Stomach (tissue), 9 donors: ENCODE results near the gene PLEKHG2. TPM values are rescaled to one million over a fixed set of nuclear protein-coding genes. Genes with fewer than 3 reads are reported as not detected.
A peak's percentile ranks its signal among the peaks of the same experiment; 100 is the strongest.
"Not testable (repeated sequence)": the region's sequence is repeated elsewhere in the genome, so short reads cannot be mapped to it uniquely, and the experiment has no call there.

ENCODE experiments used
- DNase-seq, 2 donors: peaks; one replicate each; pipeline versions ENCODE4 v3.0.0 to v3.0.0-alpha.2; 2013 to 2019
- H3K27ac ChIP-seq, 5 donors: fragments of 200-600 bp in 4 of 5; sonication (generic) in 4 of 5; one replicate each; pipeline ENCODE4 v1.5.1; 2013 to 2019; ENCODE audit warnings: mild to moderate bottlenecking in 1 of 5, moderate library complexity in 1 of 5
- H3K27me3 ChIP-seq, 3 donors: fragments of 200-600 bp; sonication (generic); one replicate each; pipeline ENCODE4 v1.5.1; 2017 to 2019; ENCODE audit warnings: mixed run types in 1 of 3
- H3K36me3 ChIP-seq, 4 donors: fragments of 200-600 bp; sonication (generic); 1 replicate in 3 of 4; 2 replicates in 1 of 4; pipeline ENCODE4 v1.5.1; 2016 to 2019
- H3K4me1 ChIP-seq, 4 donors: fragments of 200-600 bp; sonication (generic); one replicate each; pipeline ENCODE4 v1.5.1; 2016 to 2019
- H3K4me3 ChIP-seq, 4 donors: fragments of 200-600 bp; sonication (generic) in 3 of 4; one replicate each; pipeline ENCODE4 v1.5.1; 2016 to 2019; ENCODE audit warnings: mild to moderate bottlenecking in 1 of 4
- H3K9me3 ChIP-seq, 4 donors: fragments of 200-600 bp; sonication (generic); one replicate each; pipeline ENCODE4 v1.5.1; 2016 to 2019
- EP300 ChIP-seq: sonication (generic); formaldehyde crosslinking; IDR thresholded peaks from one replicate; pipeline ENCODE4 v1.6.1; 2017; ENCODE audit warnings: antibody characterized with exemption
- POLR2A ChIP-seq, 4 donors: fragments of 450-650 bp; IDR thresholded peaks; one replicate each; pipeline ENCODE4 v1.6.1; 2016; ENCODE audit warnings: antibody characterized with exemption in 4 of 4, control low read depth in 2 of 4, mild to moderate bottlenecking in 1 of 4, moderate library complexity in 1 of 4
- POLR2AphosphoS5 ChIP-seq, 3 donors: sonication (generic); formaldehyde crosslinking; IDR thresholded peaks; one replicate each; pipeline ENCODE4 v1.6.1; 2016; ENCODE audit warnings: antibody characterized with exemption in 3 of 3
- WGBS, 5 donors: extraction: QIAGEN DNeasy Blood & Tissue Kit in 3 of 5; methylation state at CpG; one replicate each; pipeline versions ENCODE4 v1.1.5 to v1.1.7; 2013 to 2018; 5-methylcytosine and 5-hydroxymethylcytosine counted together
- intact Hi-C: fragments of 100-400 bp; cut with DNase I; formaldehyde crosslinking; loops from one replicate; pipeline ENCODE4 v1.15.1; 2023; ENCODE audit warnings: low total_unique reads
- polyA plus RNA-seq, 3 donors: library from polyadenylated mRNA; stranded (reverse); fragments of 200-250 nt; gene quantifications; one replicate each; pipeline ENCODE4 v1.2.3, GENCODE V29; 2013
- total RNA-seq, 5 donors: library from RNA; depleted of rRNA; stranded (reverse); fragments of >200 nt; gene quantifications; one replicate each; pipeline versions ENCODE4 v1.1.0 to v1.2.3, GENCODE V29; 2014 to 2016
- TF ChIP-seq, protein P1 (sequence below), 7 experiments: fragments of 450-650 bp in 4 of 7; fragments of 200-600 bp in 3 of 7; sonication (generic) in 3 of 7; IDR thresholded peaks; one replicate each; pipeline ENCODE4 v1.5.1; 2016 to 2019; ENCODE audit warnings: antibody characterized with exemption in 7 of 7, control low read depth in 2 of 7, mild to moderate bottlenecking in 1 of 7
- donor health status: healthy with polysubstance abuse.
- donor health status: Bipolar disorder and iron deficiency.
- donor health status: healthy.

PLEKHG2 gene
- total and polyA plus RNA-seq, 8 donors, result 1.4 to 20.2 (median 7.2) TPM

DNA sequence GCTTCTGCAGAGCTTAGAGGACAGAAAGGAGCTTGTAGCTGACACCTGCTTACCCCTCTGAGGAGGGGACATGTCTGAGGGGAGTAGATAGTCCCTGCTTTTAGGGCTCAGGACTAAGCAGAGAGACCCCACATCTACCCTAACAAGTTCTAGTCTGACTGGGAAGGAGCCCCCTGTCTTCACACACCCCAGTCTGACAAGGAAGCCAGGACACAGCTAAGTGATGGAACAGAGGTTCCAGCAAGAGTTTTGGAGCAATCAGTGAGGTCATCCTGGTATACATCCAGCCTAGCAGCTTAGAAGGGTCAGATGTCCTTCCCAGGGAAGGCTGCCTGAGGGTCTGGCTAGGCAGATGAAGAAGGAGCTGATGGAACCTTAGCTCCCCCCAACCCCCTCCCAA is 36.5 kb upstream of the PLEKHG2 start:
- TF ChIP-seq, protein P1, sequence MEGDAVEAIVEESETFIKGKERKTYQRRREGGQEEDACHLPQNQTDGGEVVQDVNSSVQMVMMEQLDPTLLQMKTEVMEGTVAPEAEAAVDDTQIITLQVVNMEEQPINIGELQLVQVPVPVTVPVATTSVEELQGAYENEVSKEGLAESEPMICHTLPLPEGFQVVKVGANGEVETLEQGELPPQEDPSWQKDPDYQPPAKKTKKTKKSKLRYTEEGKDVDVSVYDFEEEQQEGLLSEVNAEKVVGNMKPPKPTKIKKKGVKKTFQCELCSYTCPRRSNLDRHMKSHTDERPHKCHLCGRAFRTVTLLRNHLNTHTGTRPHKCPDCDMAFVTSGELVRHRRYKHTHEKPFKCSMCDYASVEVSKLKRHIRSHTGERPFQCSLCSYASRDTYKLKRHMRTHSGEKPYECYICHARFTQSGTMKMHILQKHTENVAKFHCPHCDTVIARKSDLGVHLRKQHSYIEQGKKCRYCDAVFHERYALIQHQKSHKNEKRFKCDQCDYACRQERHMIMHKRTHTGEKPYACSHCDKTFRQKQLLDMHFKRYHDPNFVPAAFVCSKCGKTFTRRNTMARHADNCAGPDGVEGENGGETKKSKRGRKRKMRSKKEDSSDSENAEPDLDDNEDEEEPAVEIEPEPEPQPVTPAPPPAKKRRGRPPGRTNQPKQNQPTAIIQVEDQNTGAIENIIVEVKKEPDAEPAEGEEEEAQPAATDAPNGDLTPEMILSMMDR (IDR thresholded peaks at IDR 0.05), result no peak
- TF ChIP-seq POLR2AphosphoS5 (IDR thresholded peaks at IDR 0.05) (no peak), EP300 (no peak), POLR2A (IDR thresholded peaks at IDR 0.05) (no peak)
- peaks cover 51 to 98% (median 88%) of the 10 kb centered on the region in 4 donors for H3K36me3 ChIP-seq
- DNase-seq, result no peak
- H3K4me3 ChIP-seq, result no peak overlapping the region
- no peaks in the 10 kb centered on the region for H3K27me3 ChIP-seq
- peak overlapping the region in 1 of 5 donors; percentile 90 for H3K27ac ChIP-seq
- no peaks in the 10 kb centered on the region for H3K9me3 ChIP-seq
- intact Hi-C loops, result no loop called here
- H3K4me1 ChIP-seq, result peaks cover 7 to 27% (median 21%) of the 10 kb centered on the region in 4 donors

DNA sequence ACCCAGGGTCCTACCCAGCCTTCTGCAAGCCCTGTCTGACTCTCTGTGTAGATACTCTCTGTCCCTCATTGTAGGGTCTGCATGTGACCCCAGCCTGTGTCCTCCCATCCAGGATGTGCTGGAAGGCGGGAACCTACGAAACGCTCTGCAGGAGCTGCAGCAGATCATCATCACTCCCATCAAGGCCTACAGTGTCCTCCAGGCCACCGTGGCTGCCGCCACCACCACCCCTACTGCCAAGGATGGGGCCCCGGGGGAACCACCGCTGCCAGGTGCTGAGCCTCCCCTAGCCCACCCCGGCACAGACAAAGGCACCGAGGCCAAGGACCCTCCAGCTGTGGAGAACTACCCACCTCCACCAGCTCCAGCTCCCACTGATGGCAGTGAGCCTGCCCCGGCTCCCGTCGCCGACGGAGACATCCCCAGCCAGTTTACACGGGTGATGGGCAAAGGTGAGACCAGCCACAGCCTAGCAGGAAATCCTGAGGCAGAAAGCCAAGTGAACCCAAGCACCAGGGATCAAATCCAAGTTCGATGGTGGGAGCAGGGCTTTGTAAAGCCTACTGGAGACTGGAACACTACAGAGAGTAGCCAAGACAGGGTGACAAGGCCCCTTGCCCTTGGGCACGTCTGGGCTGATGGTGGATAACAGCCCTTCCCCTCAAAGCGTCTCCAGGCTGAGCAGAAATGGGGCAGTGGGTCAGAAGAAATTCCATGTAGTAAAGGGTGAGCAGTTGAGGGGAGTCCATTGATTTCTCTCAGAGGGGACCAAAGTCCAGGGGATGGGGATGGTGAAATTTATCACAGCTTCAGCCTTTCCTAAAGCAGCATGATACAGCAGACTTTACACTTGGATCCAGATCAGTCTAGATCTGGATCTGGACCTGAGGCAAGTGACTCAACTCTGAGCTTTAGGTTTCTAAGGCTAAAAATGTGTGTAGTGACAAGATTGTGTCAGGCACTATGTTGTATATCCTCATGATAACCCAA is 34.8 kb upstream of the PLEKHG2 start:
- TF ChIP-seq POLR2A (IDR thresholded peaks at IDR 0.05), result no peak
- no peak for TF ChIP-seq EP300
- no peak for TF ChIP-seq POLR2AphosphoS5 (IDR thresholded peaks at IDR 0.05)
- TF ChIP-seq, protein P1 (IDR thresholded peaks at IDR 0.05), result no peak
- H3K27me3 ChIP-seq, result no peaks in the 10 kb centered on the region
- H3K4me1 ChIP-seq, result peaks cover 7 to 14% (median 13%) of the 10 kb centered on the region in 4 donors
- H3K36me3 ChIP-seq, result peaks cover 67 to 100% (median 96%) of the 10 kb centered on the region in 4 donors
- no peak overlapping the region for H3K4me3 ChIP-seq
- H3K9me3 ChIP-seq, result no peaks in the 10 kb centered on the region
- no peak for DNase-seq
- intact Hi-C loops, result no loop called here
- 61 to 93% (median 87%) methylated on average over 3 to 18 of the region's 18 CpGs for WGBS, 5 donors
- no peak overlapping the region for H3K27ac ChIP-seq

GRCh38 chr19:39379366-39379765 is 33.1 kb upstream of the PLEKHG2 start:
- H3K4me3 ChIP-seq, H3K27me3 ChIP-seq, intact Hi-C loops, DNase-seq, H3K9me3 ChIP-seq, H3K4me1 ChIP-seq, H3K27ac ChIP-seq: not testable (repeated sequence)
- 92 to 99% (median 95%) methylated on average over 4 of the region's 4 CpGs for WGBS, 5 donors
- H3K36me3 ChIP-seq, result peaks cover 79 to 100% (median 100%) of the 10 kb centered on the region in 4 donors

DNA sequence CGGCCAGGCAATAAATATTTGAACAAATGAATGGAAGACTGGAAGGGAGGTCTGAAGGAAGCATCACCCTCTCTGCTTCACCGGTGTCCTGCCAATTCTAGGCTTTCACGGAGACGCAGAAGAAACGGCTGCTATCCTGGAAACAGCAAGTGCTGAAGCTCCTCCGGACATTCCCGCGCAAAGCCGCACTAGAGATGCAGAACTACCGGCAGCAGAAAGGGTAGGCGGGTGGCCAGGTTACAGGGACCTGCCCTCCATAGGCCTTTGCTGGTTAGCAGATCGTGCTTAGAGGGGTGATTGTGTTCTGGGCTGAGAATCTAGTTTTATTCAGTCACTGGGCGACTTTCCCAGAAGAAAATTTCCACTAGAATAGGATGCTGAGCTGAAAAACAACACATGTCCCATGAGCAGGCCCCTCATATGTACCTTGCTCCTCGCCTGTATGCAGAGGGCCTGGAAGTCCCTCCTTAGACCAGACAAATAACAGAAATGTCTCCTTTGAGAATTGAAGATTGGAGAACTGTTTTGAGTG is 32.5 kb upstream of the PLEKHG2 start:
- Histone ChIP-seq H3K9me3 (no peaks in the 10 kb centered on the region), H3K36me3 (peaks cover 80 to 100% (median 100%) of the 10 kb centered on the region in 4 donors), H3K4me3 (no peak overlapping the region), H3K27ac (no peak overlapping the region), H3K27me3 (no peaks in the 10 kb centered on the region), H3K4me1 (no peaks in the 10 kb centered on the region)
- no peak for DNase-seq
- intact Hi-C loops, result no loop called here
- TF ChIP-seq POLR2A (IDR thresholded peaks at IDR 0.05), result no peak
- TF ChIP-seq POLR2AphosphoS5 (IDR thresholded peaks at IDR 0.05), result no peak
- no peak for TF ChIP-seq EP300
- 92 to 96% (median 93%) methylated on average over 14 of the region's 14 CpGs for WGBS, 5 donors

DNA sequence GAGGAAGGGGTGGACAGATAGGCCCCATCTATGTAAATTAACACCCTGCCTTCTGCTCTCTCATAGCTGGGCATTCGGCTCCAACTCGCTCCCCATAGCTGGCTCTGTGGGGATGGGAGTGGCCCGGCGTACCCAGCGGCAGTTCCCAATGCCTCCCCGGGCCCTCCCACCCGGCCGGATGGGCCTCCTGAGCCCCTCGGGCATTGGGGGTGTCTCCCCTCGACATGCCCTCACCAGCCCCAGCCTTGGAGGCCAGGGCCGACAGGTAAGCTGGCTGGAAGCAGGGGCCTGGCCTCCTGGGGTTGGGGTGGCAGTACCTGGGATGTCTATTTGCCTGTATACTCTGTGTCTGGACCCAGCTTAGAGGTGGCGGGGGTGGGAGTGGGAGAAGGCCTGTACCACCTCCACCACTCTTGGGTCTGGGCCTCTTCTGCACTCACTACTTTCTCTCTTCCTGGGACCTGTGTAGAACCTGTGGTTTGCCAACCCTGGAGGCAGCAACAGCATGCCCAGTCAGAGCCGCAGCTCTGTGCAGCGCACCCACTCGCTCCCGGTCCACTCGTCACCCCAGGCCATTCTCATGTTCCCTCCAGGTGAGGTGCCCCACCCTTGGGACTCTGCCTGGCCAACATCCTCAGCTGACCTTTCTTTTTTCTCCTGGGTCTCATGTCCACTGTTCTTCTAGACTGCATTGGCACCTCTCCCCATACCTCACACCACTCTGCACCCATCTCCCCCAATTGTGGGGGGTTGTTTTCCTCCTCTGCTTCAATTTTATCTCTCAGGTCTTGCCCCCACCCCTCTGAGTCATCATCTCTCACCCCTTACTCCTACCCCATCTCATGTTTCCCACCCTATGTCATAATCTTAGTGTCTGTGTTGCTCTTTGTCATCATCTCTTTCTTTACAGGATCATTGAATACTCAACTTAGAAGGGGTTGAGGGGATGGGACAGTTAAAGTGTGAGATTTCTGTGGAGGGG is 31.7 kb upstream of the PLEKHG2 start:
- peaks cover 83 to 100% (median 100%) of the 10 kb centered on the region in 4 donors for H3K36me3 ChIP-seq

More for the DNA sequence above, 31.7 kb upstream of the PLEKHG2 start:
- Histone ChIP-seq H3K4me1 (no peaks in the 10 kb centered on the region), H3K9me3 (no peaks in the 10 kb centered on the region), H3K27me3 (no peaks in the 10 kb centered on the region), H3K4me3 (no peak overlapping the region), H3K27ac (no peak overlapping the region)
- 94 to 96% (median 95%) methylated on average over 12 to 17 of the region's 17 CpGs for WGBS, 5 donors
- no peak for TF ChIP-seq POLR2AphosphoS5 (IDR thresholded peaks at IDR 0.05)
- TF ChIP-seq EP300, result no peak
- no peak for DNase-seq
- intact Hi-C loops, result no loop called here
